Stomach (tissue), 9 donors: ENCODE data around the gene SPAG16. TPM values are rescaled to one million over a fixed set of nuclear protein-coding genes. Genes with fewer than 3 reads are reported as not detected.
"Not testable (repeated sequence)": the region's sequence is repeated elsewhere in the genome, so short reads cannot be mapped to it uniquely, and the experiment has no call there.

ENCODE experiments used
- DNase-seq, 2 donors: peaks; one replicate each; pipeline versions ENCODE4 v3.0.0 to v3.0.0-alpha.2; 2013 to 2019
- H3K27ac ChIP-seq, 5 donors: fragments of 200-600 bp in 4 of 5; sonication (generic) in 4 of 5; one replicate each; pipeline ENCODE4 v1.5.1; 2013 to 2019; ENCODE audit warnings: mild to moderate bottlenecking in 1 of 5, moderate library complexity in 1 of 5
- H3K27me3 ChIP-seq, 3 donors: fragments of 200-600 bp; sonication (generic); one replicate each; pipeline ENCODE4 v1.5.1; 2017 to 2019; ENCODE audit warnings: mixed run types in 1 of 3
- H3K36me3 ChIP-seq, 4 donors: fragments of 200-600 bp; sonication (generic); 1 replicate in 3 of 4; 2 replicates in 1 of 4; pipeline ENCODE4 v1.5.1; 2016 to 2019
- H3K4me1 ChIP-seq, 4 donors: fragments of 200-600 bp; sonication (generic); one replicate each; pipeline ENCODE4 v1.5.1; 2016 to 2019
- H3K4me3 ChIP-seq, 4 donors: fragments of 200-600 bp; sonication (generic) in 3 of 4; one replicate each; pipeline ENCODE4 v1.5.1; 2016 to 2019; ENCODE audit warnings: mild to moderate bottlenecking in 1 of 4
- H3K9me3 ChIP-seq, 4 donors: fragments of 200-600 bp; sonication (generic); one replicate each; pipeline ENCODE4 v1.5.1; 2016 to 2019
- CTCF ChIP-seq, 7 experiments: fragments of 450-650 bp in 4 of 7; fragments of 200-600 bp in 3 of 7; sonication (generic) in 3 of 7; IDR thresholded peaks; one replicate each; pipeline ENCODE4 v1.5.1; 2016 to 2019; ENCODE audit warnings: antibody characterized with exemption in 7 of 7, control low read depth in 2 of 7, mild to moderate bottlenecking in 1 of 7
- EP300 ChIP-seq: sonication (generic); formaldehyde crosslinking; IDR thresholded peaks from one replicate; pipeline ENCODE4 v1.6.1; 2017; ENCODE audit warnings: antibody characterized with exemption
- POLR2A ChIP-seq, 4 donors: fragments of 450-650 bp; IDR thresholded peaks; one replicate each; pipeline ENCODE4 v1.6.1; 2016; ENCODE audit warnings: antibody characterized with exemption in 4 of 4, control low read depth in 2 of 4, mild to moderate bottlenecking in 1 of 4, moderate library complexity in 1 of 4
- POLR2AphosphoS5 ChIP-seq, 3 donors: sonication (generic); formaldehyde crosslinking; IDR thresholded peaks; one replicate each; pipeline ENCODE4 v1.6.1; 2016; ENCODE audit warnings: antibody characterized with exemption in 3 of 3
- WGBS, 5 donors: extraction: QIAGEN DNeasy Blood & Tissue Kit in 3 of 5; methylation state at CpG; one replicate each; pipeline versions ENCODE4 v1.1.5 to v1.1.7; 2013 to 2018; 5-methylcytosine and 5-hydroxymethylcytosine counted together
- intact Hi-C: fragments of 100-400 bp; cut with DNase I; formaldehyde crosslinking; loops from one replicate; pipeline ENCODE4 v1.15.1; 2023; ENCODE audit warnings: low total_unique reads
- polyA plus RNA-seq, 3 donors: library from polyadenylated mRNA; stranded (reverse); fragments of 200-250 nt; gene quantifications; one replicate each; pipeline ENCODE4 v1.2.3, GENCODE V29; 2013
- total RNA-seq, 5 donors: library from RNA; depleted of rRNA; stranded (reverse); fragments of >200 nt; gene quantifications; one replicate each; pipeline versions ENCODE4 v1.1.0 to v1.2.3, GENCODE V29; 2014 to 2016
- donor health status: healthy with polysubstance abuse.
- donor health status: Bipolar disorder and iron deficiency.
- donor health status: healthy.

The SPAG16 gene
- total and polyA plus RNA-seq, 8 donors, result 16.0 to 137 (median 34.4) TPM

- no peak overlapping the region for H3K4me3 ChIP-seq
- no peak overlapping the region for H3K27ac ChIP-seq
- TF ChIP-seq EP300 (no peak), POLR2AphosphoS5 (IDR thresholded peaks at IDR 0.05) (no peak), POLR2A (IDR thresholded peaks at IDR 0.05) (no peak), CTCF (IDR thresholded peaks at IDR 0.05) (no peak)
- DNase-seq, result no peak
- H3K9me3 ChIP-seq, result no peaks in the 10 kb centered on the region
- no peaks in the 10 kb centered on the region for H3K36me3 ChIP-seq
- no peaks in the 10 kb centered on the region for H3K4me1 ChIP-seq
- intact Hi-C loops, result no loop called here
- WGBS, 5 donors, result 62 to 98% (median 84%) methylated on average over 1 of the region's 1 CpG
- H3K27me3 ChIP-seq, result no peaks in the 10 kb centered on the region
These were observed 767.3 kb downstream of the SPAG16 start for GRCh38 chr2:214051585-214051984.

GRCh38 chr2:214052235-214052634, 768.0 kb downstream of the SPAG16 start:
- H3K27me3 ChIP-seq, result no peaks in the 10 kb centered on the region
- no peaks in the 10 kb centered on the region for H3K9me3 ChIP-seq
- H3K36me3 ChIP-seq, result no peaks in the 10 kb centered on the region
- TF ChIP-seq POLR2AphosphoS5 (IDR thresholded peaks at IDR 0.05), result no peak
- no peak for TF ChIP-seq POLR2A (IDR thresholded peaks at IDR 0.05)
- TF ChIP-seq CTCF (IDR thresholded peaks at IDR 0.05), result no peak
- no peak for TF ChIP-seq EP300
- intact Hi-C loops, result no loop called here
- WGBS, 5 donors, result 62 to 72% (median 63%) methylated on average over 5 of the region's 5 CpGs
- H3K27ac ChIP-seq, result no peak overlapping the region
- H3K4me3 ChIP-seq, result no peak overlapping the region
- no peak for DNase-seq
- no peaks in the 10 kb centered on the region for H3K4me1 ChIP-seq

GRCh38 chr2:214057986-214058385, 773.7 kb downstream of the SPAG16 start:
- intact Hi-C loops, result no loop called here
- Histone ChIP-seq H3K36me3 (no peaks in the 10 kb centered on the region), H3K27ac (no peak overlapping the region), H3K4me3 (no peak overlapping the region), H3K4me1 (no peaks in the 10 kb centered on the region), H3K9me3 (no peaks in the 10 kb centered on the region), H3K27me3 (no peaks in the 10 kb centered on the region)
- TF ChIP-seq POLR2A (IDR thresholded peaks at IDR 0.05), result no peak
- 62 to 82% (median 73%) methylated on average over 2 of the region's 2 CpGs for WGBS, 5 donors
- DNase-seq, result no peak

- WGBS, 5 donors, result 86 to 93% (median 90%) methylated on average over 5 of the region's 5 CpGs
- H3K36me3 ChIP-seq, H3K4me3 ChIP-seq, H3K4me1 ChIP-seq, H3K27ac ChIP-seq, DNase-seq, H3K27me3 ChIP-seq, intact Hi-C loops, H3K9me3 ChIP-seq: not testable (repeated sequence)
These were observed 778.0 kb downstream of the SPAG16 start for GRCh38 chr2:214062279-214062678.

- Histone ChIP-seq H3K4me3 (no peak overlapping the region), H3K4me1 (no peaks in the 10 kb centered on the region), H3K27me3 (no peaks in the 10 kb centered on the region), H3K9me3 (no peaks in the 10 kb centered on the region), H3K27ac (no peak overlapping the region), H3K36me3 (no peaks in the 10 kb centered on the region)
- DNase-seq, result no peak
- WGBS, 5 donors, result 66 to 86% (median 71%) methylated on average over 2 of the region's 2 CpGs
- intact Hi-C loops, result no loop called here
- TF ChIP-seq EP300 (no peak), CTCF (IDR thresholded peaks at IDR 0.05) (no peak), POLR2A (IDR thresholded peaks at IDR 0.05) (no peak), POLR2AphosphoS5 (IDR thresholded peaks at IDR 0.05) (no peak)
These were observed 780.2 kb downstream of the SPAG16 start for GRCh38 chr2:214064471-214064870.
